HG02970 (cell line): ENCODE results near the gene FAAP100.
A peak's percentile ranks its signal among the peaks of the same experiment; 100 is the strongest.

Experiments used
- ATAC-seq: cut with Tn5 transposase; IDR thresholded peaks from one replicate; pipeline ENCODE4 v1.9.1; 2021; ENCODE audit warnings: mild to moderate bottlenecking, moderate library complexity, moderate number of reproducible peaks; ENCODE audit not compliant: unreplicated experiment, low FRiP score

Gene FAAP100

DNA sequence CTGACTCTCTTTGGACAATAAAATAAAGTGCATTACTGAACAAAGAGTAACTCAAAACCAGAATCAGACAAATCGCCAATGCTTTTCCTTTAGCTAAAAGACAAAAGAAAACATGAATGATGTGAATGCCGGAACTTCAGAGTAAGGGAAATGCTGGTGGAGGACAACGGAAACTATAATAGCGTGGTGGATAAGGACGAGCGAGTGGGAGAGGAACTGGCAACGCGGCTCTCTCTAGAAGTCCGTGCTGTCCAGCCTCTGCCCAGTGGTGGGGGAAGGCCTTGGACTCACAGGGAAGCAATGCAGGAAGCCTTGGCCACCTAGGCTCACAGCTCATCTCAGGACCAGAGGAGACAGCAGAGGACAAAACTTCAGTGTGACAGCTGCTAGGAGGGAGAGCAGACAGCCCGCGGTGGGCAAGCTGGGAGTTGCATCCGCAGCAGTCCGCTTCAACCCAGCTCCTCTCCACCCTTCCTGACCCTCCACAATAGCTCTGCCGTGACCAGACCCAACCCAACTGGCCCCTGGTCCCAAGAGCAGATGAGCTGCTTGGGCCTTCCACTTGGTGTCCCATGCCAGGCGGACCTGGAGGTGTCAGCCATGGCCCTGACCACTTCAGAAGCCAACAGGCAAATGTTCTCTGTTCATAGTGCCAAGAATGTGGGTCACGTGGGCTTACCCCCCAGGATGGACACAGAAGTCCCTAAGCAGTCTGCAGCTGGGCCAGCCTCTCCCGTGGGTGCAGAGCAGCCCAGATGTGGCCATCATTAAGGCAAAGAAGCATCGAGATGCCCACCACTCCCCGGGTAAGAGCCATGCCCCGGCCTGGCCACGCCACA is 5.3 kb upstream of the FAAP100 start:
- no peak for ATAC-seq

- no peak for ATAC-seq
These were observed 4.7 kb upstream of the FAAP100 start for GRCh38 chr17:81556863-81557262.

DNA sequence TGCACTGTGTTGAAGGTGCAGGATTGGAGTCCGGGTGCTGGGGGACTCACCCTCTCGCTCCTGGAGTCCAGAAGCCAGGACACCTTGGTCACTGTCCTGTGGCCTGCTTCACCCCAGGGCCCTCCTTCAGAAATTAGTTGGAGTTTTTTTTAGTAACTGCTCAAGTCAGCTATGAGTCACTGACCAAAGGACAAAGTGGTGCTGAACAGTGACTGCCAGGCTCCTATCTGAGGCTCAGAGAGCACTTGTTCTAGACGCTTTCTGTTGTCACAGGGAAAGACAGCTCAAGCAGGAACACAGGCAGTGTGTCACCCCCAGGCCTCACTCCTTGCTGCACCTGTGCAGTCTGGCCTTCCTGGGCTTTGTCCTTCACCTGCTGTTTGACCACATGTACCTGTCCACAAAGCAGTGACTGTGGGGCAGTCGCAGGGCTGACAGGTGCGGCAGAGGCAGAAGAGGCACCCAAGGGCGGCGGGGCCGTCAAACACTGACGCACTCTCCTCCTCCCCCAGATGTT is 4.1 kb upstream of the FAAP100 start:
- ATAC-seq = no peak

- no peak for ATAC-seq
These were observed 1.5 kb upstream of the FAAP100 start for GRCh38 chr17:81553616-81554181.

DNA sequence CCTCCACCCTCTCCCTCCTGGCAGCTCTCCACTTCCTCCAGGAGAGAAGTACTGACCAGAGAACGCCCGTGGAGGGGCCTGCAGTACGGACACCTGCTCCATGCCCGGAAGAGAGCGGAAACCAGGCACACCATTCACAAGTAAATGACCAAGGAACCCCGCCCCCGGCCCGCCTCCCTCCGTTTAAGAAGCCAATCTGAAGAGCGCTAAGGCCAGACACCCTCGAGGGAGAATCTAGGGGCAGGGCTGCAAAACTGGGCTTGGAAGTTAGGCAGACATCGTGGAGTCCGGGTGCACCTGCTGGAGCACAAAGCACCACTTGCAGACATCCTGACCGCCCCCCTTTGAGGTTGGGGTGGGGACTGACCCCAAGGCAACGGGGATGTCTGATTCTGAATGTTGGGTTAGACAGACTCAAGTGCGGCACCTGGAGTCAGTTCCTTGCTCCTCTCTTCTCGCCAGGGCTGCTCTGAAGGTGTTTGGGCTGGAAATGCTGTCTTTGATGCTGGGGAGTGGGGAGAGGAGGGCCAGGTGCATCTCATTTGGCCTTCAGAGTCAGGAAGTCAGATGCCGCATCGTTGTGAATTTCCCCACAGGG is 964 bp upstream of the FAAP100 start:
- peak; percentile 26 for ATAC-seq

GRCh38 chr17:81551458-81552243 is 502 bp downstream of the FAAP100 start:
- ATAC-seq = no peak

DNA sequence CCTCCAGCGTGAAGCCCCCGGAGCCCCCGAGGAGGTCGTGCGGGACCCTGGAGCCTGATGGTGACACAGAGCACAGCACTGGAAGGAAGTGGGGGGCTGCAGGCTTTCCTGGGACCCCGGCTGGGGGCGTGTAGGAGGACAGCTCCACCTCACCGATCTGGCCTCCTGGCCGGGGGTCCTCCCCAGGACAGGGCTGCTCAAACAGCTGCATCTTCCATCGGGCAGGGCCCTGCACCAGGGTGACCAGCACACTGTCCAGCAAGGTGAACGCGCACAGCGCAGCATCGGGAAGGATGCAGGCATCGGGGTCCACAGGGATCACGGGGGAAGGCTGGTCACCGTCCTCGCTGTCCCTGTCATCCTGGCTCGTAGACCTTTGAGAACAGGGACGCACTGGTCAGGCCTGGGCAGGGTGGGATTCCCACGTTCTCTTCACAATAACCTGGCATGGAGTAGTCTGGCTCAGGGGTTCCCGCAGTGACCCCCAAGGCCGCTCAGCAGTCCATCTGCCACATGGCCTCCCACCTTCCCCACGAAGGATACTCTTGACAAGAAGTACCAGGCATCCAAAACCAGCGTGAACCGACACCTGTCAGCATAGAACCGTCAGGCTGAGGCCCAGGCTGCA is 1.2 kb downstream of the FAAP100 start:
- no peak for ATAC-seq

DNA sequence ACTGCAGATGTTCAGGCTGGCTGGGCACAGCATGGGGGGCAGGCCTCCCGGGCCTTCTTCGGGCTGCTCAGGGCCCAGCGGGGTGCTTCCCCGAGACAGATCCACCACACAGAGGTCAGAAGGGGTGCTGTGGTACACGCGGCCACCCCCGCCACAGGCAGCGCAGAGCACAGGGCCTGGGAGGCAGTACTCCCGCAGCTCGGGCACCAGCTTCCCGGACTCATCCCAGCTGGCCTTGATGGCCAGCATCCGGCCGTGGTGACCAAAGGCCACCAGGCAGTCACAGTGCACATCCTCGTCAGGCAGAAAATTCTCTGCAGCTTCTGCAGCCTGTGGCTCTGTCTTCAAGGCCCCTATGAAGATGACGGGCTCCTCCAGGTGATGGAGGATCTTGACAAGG is 1.9 kb downstream of the FAAP100 start:
- no peak for ATAC-seq

GRCh38 chr17:81549826-81550225 is 2.3 kb downstream of the FAAP100 start:
- no peak for ATAC-seq

- ATAC-seq = no peak
These were observed 3.1 kb downstream of the FAAP100 start for GRCh38 chr17:81549031-81549557.

DNA sequence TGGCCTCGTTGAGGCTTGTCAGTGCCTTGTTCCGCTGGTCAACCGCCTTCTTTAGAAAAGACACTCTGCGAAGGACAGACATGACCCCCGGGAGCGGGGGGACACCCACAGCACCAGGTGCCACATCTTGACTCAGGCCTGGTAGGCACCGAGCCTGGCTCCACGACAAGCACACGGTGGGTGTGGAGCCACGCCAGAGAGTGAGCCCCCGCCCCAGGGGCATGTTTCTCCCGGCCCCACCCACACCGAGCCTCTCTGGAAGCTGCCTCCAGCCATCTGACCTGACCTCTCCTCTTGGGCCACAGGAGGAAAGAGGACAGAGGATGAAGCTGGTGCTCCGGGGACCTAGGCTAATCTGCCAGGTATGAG is 4.6 kb downstream of the FAAP100 start:
- no peak for ATAC-seq

- no peak for ATAC-seq
These were observed 5.1 kb downstream of the FAAP100 start for GRCh38 chr17:81546906-81547613.

DNA sequence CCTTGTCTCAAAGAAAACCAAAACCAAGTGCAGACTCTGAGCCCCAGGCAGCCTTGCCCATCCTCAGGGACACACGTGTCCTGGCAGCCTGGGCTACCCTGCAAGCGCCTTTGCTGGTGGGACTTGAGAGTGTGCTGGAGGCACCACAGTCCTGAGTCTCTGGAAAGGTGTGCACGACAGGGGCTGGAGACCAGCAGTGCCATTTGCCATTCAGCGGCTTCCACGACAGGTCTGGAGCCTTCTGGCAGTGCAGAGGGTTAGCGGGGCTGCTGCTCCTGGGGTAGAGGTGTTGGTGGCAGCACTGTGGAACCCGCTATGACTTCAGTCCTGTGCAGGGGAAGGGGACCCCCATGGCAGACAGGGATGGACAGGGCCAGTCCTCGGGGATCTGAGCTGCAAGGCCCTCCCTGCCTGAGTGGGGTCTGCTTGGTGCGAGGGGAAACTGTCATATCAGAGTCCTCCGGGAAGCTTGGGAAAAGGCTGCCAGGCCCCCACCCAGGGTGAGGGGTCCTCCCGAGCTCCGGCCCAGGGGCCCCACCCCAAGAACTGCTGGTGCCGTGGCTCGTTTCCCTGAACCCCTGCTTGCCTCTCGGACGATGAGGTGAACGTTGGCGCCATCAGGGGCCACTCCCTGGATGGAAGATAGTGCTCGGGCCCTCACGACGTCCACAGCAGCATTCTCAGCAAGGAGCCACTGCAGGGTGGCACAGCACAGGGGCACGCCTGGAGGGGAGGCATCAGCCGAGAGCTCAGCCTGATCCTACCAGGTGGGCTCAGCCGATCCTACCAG is 6.8 kb downstream of the FAAP100 start:
- ATAC-seq = no peak

- ATAC-seq = no peak
These were observed 7.7 kb downstream of the FAAP100 start for GRCh38 chr17:81544281-81544974.

DNA sequence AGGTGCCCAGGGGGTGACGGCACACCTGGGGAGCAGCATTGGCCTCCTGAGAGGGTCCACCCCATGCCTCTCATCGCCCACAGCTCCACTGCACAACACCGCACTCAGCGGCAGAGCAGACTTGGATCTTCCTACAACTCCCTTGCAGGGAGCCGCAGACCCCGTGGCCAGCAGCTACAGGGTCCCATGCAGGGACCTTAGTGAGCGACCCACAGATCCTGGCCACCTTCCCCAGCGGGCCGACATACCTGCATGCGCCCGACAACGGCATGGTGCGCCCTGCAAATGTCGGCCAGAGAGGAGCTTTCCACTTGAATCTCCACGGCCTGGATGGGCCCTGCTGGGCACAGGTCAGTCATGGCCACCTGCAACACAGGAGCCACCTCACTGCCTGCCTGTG is 8.4 kb downstream of the FAAP100 start:
- no peak for ATAC-seq

GRCh38 chr17:81543339-81543675 is 8.8 kb downstream of the FAAP100 start:
- no peak for ATAC-seq

- ATAC-seq = no peak
These were observed 9.5 kb downstream of the FAAP100 start for GRCh38 chr17:81542431-81543338.
